Motor neuron (in vitro differentiated cells): ENCODE data around the gene PDCL2. TPM values are rescaled to one million over a fixed set of nuclear protein-coding genes. Genes with fewer than 3 reads are reported as not detected.
"Not testable (repeated sequence)": the region's sequence is repeated elsewhere in the genome, so short reads cannot be mapped to it uniquely, and the experiment has no call there.

Experiments
- ATAC-seq, 8 experiments: fragments of 200-7000 bp; cut with Tn5 transposase; replicated peaks in 6 of 8; 2 replicates each; pipeline ENCODE4 v1.8.0; 2021; ENCODE audit warnings: mild to moderate bottlenecking in 8 of 8, moderate library complexity in 8 of 8
- H3K27ac ChIP-seq, 2 donors: fragments of 250-450 bp; sonication (Bioruptor Pico); 2 replicates each; pipeline ENCODE4 v1.9.0; 2021; ENCODE audit warnings: antibody characterized with exemption in 2 of 2, mild to moderate bottlenecking in 2 of 2, moderate library complexity in 1 of 2
- H3K4me1 ChIP-seq, 2 donors: fragments of 250-450 bp; sonication (Bioruptor Pico); replicated peaks in 1 of 2; 2 replicates each; pipeline ENCODE4 v1.6.1; 2021; ENCODE audit warnings: antibody characterized with exemption in 2 of 2, mild to moderate bottlenecking in 2 of 2, moderate library complexity in 1 of 2
- H3K4me3 ChIP-seq, 5 donors: fragments of 250-450 bp; sonication (Bioruptor Pico); 2 replicates each; pipeline ENCODE4 v1.9.0; 2021; ENCODE audit warnings: antibody characterized with exemption in 5 of 5, mild to moderate bottlenecking in 5 of 5, moderate library complexity in 4 of 5
- WGBS, 10 experiments: fragments of 450-650 bp; shearing (Covaris generic); methylation state at CpG; one replicate each; pipeline ENCODE4 v1.0.0; 2022; 5-methylcytosine and 5-hydroxymethylcytosine counted together
- in situ Hi-C, 9 experiments: fragments of 400-800 bp; cut with MboI; loops; one replicate each; pipeline ENCODE4 v1.15.0; 2021; ENCODE audit warnings: low sequenced_read_pairs in 9 of 9, low pct_unique_long_range_greater_than_20kb in 2 of 9; ENCODE audit not compliant: unreplicated experiment in 9 of 9
- total RNA-seq, 8 experiments: library from RNA; unstranded; fragments of 300-600 nt; gene quantifications; 2 replicates each; pipeline versions ENCODE4 v1.2.3 to v1.2.4, GENCODE V29; 2022

PDCL2 gene
- total RNA-seq, 8 experiments from 2014 or later = 0.38 to 0.49 TPM; not detected in 6

- in situ Hi-C loops = no loop called here
- H3K4me3 ChIP-seq = no peak overlapping the region
- H3K27ac ChIP-seq = no peak overlapping the region
- WGBS, 10 experiments = 0 to 100% (median 76%) methylated on average over 1 of the region's 1 CpG; no CpG with 5 or more reads in 3 of the 10 experiments
- ATAC-seq = no peak
- H3K4me1 ChIP-seq = no peaks in the 10 kb centered on the region
Observed at GRCh38 chr4:55575513-55575912, 16.5 kb downstream of the PDCL2 start.

GRCh38 chr4:55574252-55574651 lies 17.8 kb downstream of the PDCL2 start:
- Histone ChIP-seq H3K4me1 (no peaks in the 10 kb centered on the region), H3K4me3 (no peak overlapping the region), H3K27ac (no peak overlapping the region)
- in situ Hi-C loops = loop anchor here in 1 of 9 experiments (25.0 kb wide), 1 partner anchor 163 kb away; no protein-coding TSS in a partner anchor
- WGBS, 10 experiments = 0 to 92% (median 59%) methylated on average over 1 of the region's 1 CpG; no CpG with 5 or more reads in 2 of the 10 experiments
- no peak for ATAC-seq

GRCh38 chr4:55571806-55572205 lies 20.2 kb downstream of the PDCL2 start:
- WGBS, 10 experiments = 35 to 100% (median 88%) methylated on average over 1 to 3 of the region's 3 CpGs; no CpG with 5 or more reads in 1 of the 10 experiments
- in situ Hi-C loops = loop anchor here in 1 of 9 experiments (25.0 kb wide), 1 partner anchor 165 kb away; no protein-coding TSS in a partner anchor

GRCh38 chr4:55568905-55569504 lies 23.0 kb downstream of the PDCL2 start:
- 29 to 100% (median 100%) methylated on average over 1 of the region's 1 CpG; no CpG with 5 or more reads in 2 of the 10 experiments for WGBS, 10 experiments
- H3K27ac ChIP-seq = no peak overlapping the region
- no peaks in the 10 kb centered on the region for H3K4me1 ChIP-seq
- no peak overlapping the region for H3K4me3 ChIP-seq
- ATAC-seq = no peak
- in situ Hi-C loops = loop anchor here in 1 of 9 experiments (25.0 kb wide), 1 partner anchor 168 kb away; no protein-coding TSS in a partner anchor

More at GRCh38 chr4:55571806-55572205, 20.2 kb downstream of the PDCL2 start:
- no peaks in the 10 kb centered on the region for H3K4me1 ChIP-seq
- H3K27ac ChIP-seq = no peak overlapping the region
- no peak overlapping the region for H3K4me3 ChIP-seq
- no peak for ATAC-seq

- no peak for ATAC-seq
- Histone ChIP-seq H3K4me3 (no peak overlapping the region), H3K4me1 (no peaks in the 10 kb centered on the region), H3K27ac (no peak overlapping the region)
- in situ Hi-C loops = loop anchor here in 1 of 9 experiments (25.0 kb wide), 1 partner anchor 175 kb away; no protein-coding TSS in a partner anchor
- 50 to 100% (median 90%) methylated on average over 1 of the region's 1 CpG for WGBS, 10 experiments
Observed at GRCh38 chr4:55561889-55562288, 30.2 kb downstream of the PDCL2 start.

- WGBS, 10 experiments = 33 to 100% (median 88%) methylated on average over 2 to 3 of the region's 3 CpGs; no CpG with 5 or more reads in 3 of the 10 experiments
- in situ Hi-C loops = loop anchor here in 1 of 9 experiments (25.0 kb wide), 1 partner anchor 177 kb away; no protein-coding TSS in a partner anchor
- no peak for ATAC-seq
Observed at GRCh38 chr4:55560096-55560495, 31.9 kb downstream of the PDCL2 start.

GRCh38 chr4:55554453-55555030 lies 37.5 kb downstream of the PDCL2 start:
- in situ Hi-C loops = loop anchor here in 1 of 9 experiments (25.0 kb wide), 1 partner anchor 183 kb away; no protein-coding TSS in a partner anchor
- Histone ChIP-seq H3K4me1 (no peaks in the 10 kb centered on the region), H3K27ac (no peak overlapping the region), H3K4me3 (no peak overlapping the region)
- ATAC-seq = peak in 2 of 8 experiments; percentile 13 to 18
- WGBS, 10 experiments = 0 to 88% (median 67%) methylated on average over 1 to 2 of the region's 2 CpGs

More at GRCh38 chr4:55560096-55560495, 31.9 kb downstream of the PDCL2 start:
- H3K27ac ChIP-seq = no peak overlapping the region
- H3K4me3 ChIP-seq = no peak overlapping the region
- no peaks in the 10 kb centered on the region for H3K4me1 ChIP-seq

GRCh38 chr4:55553441-55554201 lies 38.4 kb downstream of the PDCL2 start:
- no peak overlapping the region for H3K4me3 ChIP-seq
- WGBS, 10 experiments = 30 to 100% (median 73%) methylated on average over 1 to 10 of the region's 10 CpGs; no CpG with 5 or more reads in 1 of the 10 experiments

GRCh38 chr4:55551964-55552363 lies 40.1 kb downstream of the PDCL2 start:
- H3K27ac ChIP-seq, H3K4me1 ChIP-seq, ATAC-seq, H3K4me3 ChIP-seq: not testable (repeated sequence)
- WGBS, 10 experiments = 67 to 100% (median 93%) methylated on average over 1 to 6 of the region's 6 CpGs; no CpG with 5 or more reads in 3 of the 10 experiments
- in situ Hi-C loops = loop anchor here in 1 of 9 experiments (25.0 kb wide), 1 partner anchor 185 kb away; no protein-coding TSS in a partner anchor

More at GRCh38 chr4:55553441-55554201, 38.4 kb downstream of the PDCL2 start:
- Histone ChIP-seq H3K4me1 (peaks cover 2% of the 10 kb centered on the region in 2 donors), H3K27ac (no peak overlapping the region)
- in situ Hi-C loops = loop anchor here in 1 of 9 experiments (25.0 kb wide), 1 partner anchor 184 kb away; no protein-coding TSS in a partner anchor
- peak in 3 of 8 experiments; percentile 97 to 98 (median 97) for ATAC-seq

GRCh38 chr4:55549888-55550287 lies 42.2 kb downstream of the PDCL2 start:
- no peak for ATAC-seq
- H3K4me3 ChIP-seq = no peak overlapping the region
- WGBS, 10 experiments = 13 to 100% (median 67%) methylated on average over 1 to 2 of the region's 2 CpGs; no CpG with 5 or more reads in 3 of the 10 experiments
- in situ Hi-C loops = loop anchor here in 1 of 9 experiments (25.0 kb wide), 1 partner anchor 187 kb away; no protein-coding TSS in a partner anchor
- H3K27ac ChIP-seq = no peak overlapping the region
- H3K4me1 ChIP-seq = peaks cover 8 to 9% of the 10 kb centered on the region in 2 donors

- Histone ChIP-seq H3K4me3 (peak overlapping the region; percentile 73 to 92 (median 87)), H3K4me1 (peaks cover 9 to 17% of the 10 kb centered on the region in 2 donors), H3K27ac (peak overlapping the region; percentile 94 to 95)
- no peak for ATAC-seq
- in situ Hi-C loops = no loop called here
- WGBS, 10 experiments = 0 to 60% (median 32%) methylated on average over 1 to 4 of the region's 4 CpGs; no CpG with 5 or more reads in 3 of the 10 experiments
Observed at GRCh38 chr4:55547918-55548317, 44.1 kb downstream of the PDCL2 start.

- Histone ChIP-seq H3K4me1 (peaks cover 9 to 17% of the 10 kb centered on the region in 2 donors), H3K27ac (peak overlapping the region; percentile 94 to 95), H3K4me3 (peak overlapping the region; percentile 73 to 92 (median 87))
- 0 to 8% (median 1%) methylated on average over 3 to 10 of the region's 10 CpGs; no CpG with 5 or more reads in 3 of the 10 experiments for WGBS, 10 experiments
- in situ Hi-C loops = no loop called here
- ATAC-seq = peak in 5 of 8 experiments; percentile 18 to 30 (median 24)
Observed at GRCh38 chr4:55547466-55547770, 44.6 kb downstream of the PDCL2 start.
